HL-60/S4 treated with phorbol 12-myristate 13-acetate at 8.2 ng/mL for 4 days and 3 days (cell line): ENCODE data around the gene MPIG6B.

Experiments used
- in situ Hi-C: fragments of 300-500 bp; cut with MboI; formaldehyde crosslinking; loops from 2 replicates; pipeline ENCODE4 v1.15.0; 2022; ENCODE audit warnings: low sequenced_read_pairs

Gene MPIG6B

GRCh38 chr6:31723245-31723979, at the start of gene MPIG6B:
MPIG6B (plus strand) TSS chr6:31723373; CDS start chr6:31723384, 11 bp downstream.
- in situ Hi-C loops: no loop called here

- in situ Hi-C loops: no loop called here
These were observed 46.8 kb upstream of the MPIG6B start for GRCh38 chr6:31676322-31676903.

- in situ Hi-C loops: no loop called here
These were observed 46.3 kb upstream of the MPIG6B start for GRCh38 chr6:31676904-31677303.

- in situ Hi-C loops: no loop called here
These were observed 45.2 kb upstream of the MPIG6B start for GRCh38 chr6:31677955-31678354.

- in situ Hi-C loops: loop anchor here (10.0 kb wide), 1 partner anchor 84 kb away; the partner anchor contains the start of gene SAPCD1
These were observed 42.7 kb upstream of the MPIG6B start, which contains the start of gene LY6G5C for GRCh38 chr6:31680226-31681134. LY6G5C (minus strand) TSS chr6:31681067; CDS start chr6:31680373, 694 bp downstream.

GRCh38 chr6:31681135-31681671, 42.0 kb upstream of the MPIG6B start:
- in situ Hi-C loops: loop anchor here (10.0 kb wide), 1 partner anchor 84 kb away; the partner anchor contains the start of gene SAPCD1

- in situ Hi-C loops: loop anchor here (10.0 kb wide), 1 partner anchor 81 kb away; the partner anchor contains the start of gene SAPCD1
These were observed 39.6 kb upstream of the MPIG6B start for GRCh38 chr6:31683591-31683990.

GRCh38 chr6:31686483-31686882, 36.7 kb upstream of the MPIG6B start:
- in situ Hi-C loops: loop anchor here (10.0 kb wide), 1 partner anchor 78 kb away; the partner anchor contains the start of gene SAPCD1

- in situ Hi-C loops: loop anchor here (10.0 kb wide), 1 partner anchor 77 kb away; the partner anchor contains the start of gene SAPCD1
These were observed 35.9 kb upstream of the MPIG6B start for GRCh38 chr6:31687321-31687720.

GRCh38 chr6:31687860-31688693, 35.1 kb upstream of the MPIG6B start:
- in situ Hi-C loops: loop anchor here (10.0 kb wide), 1 partner anchor 77 kb away; the partner anchor contains the start of gene SAPCD1

GRCh38 chr6:31689249-31690110, 33.7 kb upstream of the MPIG6B start:
- in situ Hi-C loops: loop anchor here (10.0 kb wide), 1 partner anchor 75 kb away; the partner anchor contains the start of gene SAPCD1

- in situ Hi-C loops: no loop called here
These were observed 32.7 kb upstream of the MPIG6B start for GRCh38 chr6:31690231-31691077.

GRCh38 chr6:31691078-31691463, 32.1 kb upstream of the MPIG6B start:
- in situ Hi-C loops: no loop called here

- in situ Hi-C loops: no loop called here
These were observed 31.5 kb upstream of the MPIG6B start for GRCh38 chr6:31691564-31692108.

- in situ Hi-C loops: no loop called here
These were observed 30.8 kb upstream of the MPIG6B start for GRCh38 chr6:31692353-31692752.

GRCh38 chr6:31692886-31693285, 30.3 kb upstream of the MPIG6B start:
- in situ Hi-C loops: no loop called here

GRCh38 chr6:31693535-31693934, 29.6 kb upstream of the MPIG6B start:
- in situ Hi-C loops: no loop called here

GRCh38 chr6:31697555-31697954, 25.6 kb upstream of the MPIG6B start:
- in situ Hi-C loops: no loop called here
